Mesodermal cell (in vitro differentiated cells): ENCODE measurements around the gene PLAC1.

Experiments
- H3K27ac ChIP-seq: 2 replicates; pipeline ENCODE4 v1.7.0; 2013; ENCODE audit warnings: mild to moderate bottlenecking, low read depth, low read length, moderate library complexity; ENCODE audit not compliant: severe bottlenecking
- H3K36me3 ChIP-seq: 2 replicates; pipeline ENCODE4 v1.7.1; 2013; ENCODE audit warnings: mild to moderate bottlenecking, low read length, moderate library complexity; ENCODE audit not compliant: control insufficient read depth, insufficient read depth
- H3K4me1 ChIP-seq: one replicate; pipeline ENCODE4 v1.7.1; 2013; ENCODE audit warnings: mild to moderate bottlenecking, low read length; ENCODE audit not compliant: insufficient read depth, control insufficient read depth, poor library complexity, severe bottlenecking
- H3K4me3 ChIP-seq: 2 replicates; pipeline ENCODE4 v1.7.0; 2013; ENCODE audit warnings: low read length, control low read depth, mild to moderate bottlenecking; ENCODE audit not compliant: insufficient read depth, poor library complexity, severe bottlenecking; ENCODE audit errors: extremely low read depth
- H3K9me3 ChIP-seq: 2 replicates; pipeline ENCODE4 v1.7.1; 2013; ENCODE audit warnings: mild to moderate bottlenecking, low read length, moderate library complexity; ENCODE audit not compliant: control insufficient read depth
- WGBS, 2 experiments: methylation state at CpG; one replicate each; pipeline ENCODE4 v1.1.5; 2013; ENCODE audit warnings: missing lambda C conversion rate in 2 of 2; ENCODE audit not compliant: insufficient coverage in 2 of 2; 5-methylcytosine and 5-hydroxymethylcytosine counted together

PLAC1 gene

GRCh38 chrX:134670134-134670924 lies 12.1 kb upstream of the PLAC1 start:
- no peaks in the 10 kb centered on the region for H3K36me3 ChIP-seq
- no peaks in the 10 kb centered on the region for H3K9me3 ChIP-seq
- no peak overlapping the region for H3K4me3 ChIP-seq
- H3K27ac ChIP-seq, result peak overlapping the region; percentile 94
- no CpG with 5 or more reads among the region's 1 CpG for WGBS, 2 experiments
- peaks cover 25% of the 10 kb centered on the region for H3K4me1 ChIP-seq

- no peaks in the 10 kb centered on the region for H3K9me3 ChIP-seq
- no peaks in the 10 kb centered on the region for H3K36me3 ChIP-seq
- H3K27ac ChIP-seq, result peak overlapping the region; percentile 94
- no peak overlapping the region for H3K4me3 ChIP-seq
- peaks cover 25% of the 10 kb centered on the region for H3K4me1 ChIP-seq
- 84 to 86% methylated on average over 3 to 10 of the region's 14 CpGs for WGBS, 2 experiments
Observed at GRCh38 chrX:134669378-134670098, 11.3 kb upstream of the PLAC1 start.

GRCh38 chrX:134664202-134664601 lies 5.9 kb upstream of the PLAC1 start:
- Histone ChIP-seq H3K9me3 (no peaks in the 10 kb centered on the region), H3K27ac (no peak overlapping the region)
- 63% methylated on average over 1 of the region's 1 CpG; no CpG with 5 or more reads in 1 of the 2 experiments for WGBS, 2 experiments

GRCh38 chrX:134661295-134661694 lies 3.0 kb upstream of the PLAC1 start:
- no peaks in the 10 kb centered on the region for H3K36me3 ChIP-seq
- H3K4me3 ChIP-seq, result no peak overlapping the region
- WGBS, 2 experiments, result no CpG with 5 or more reads among the region's 4 CpGs
- H3K27ac ChIP-seq, result no peak overlapping the region
- no peaks in the 10 kb centered on the region for H3K9me3 ChIP-seq
- peaks cover 4% of the 10 kb centered on the region for H3K4me1 ChIP-seq

More at GRCh38 chrX:134664202-134664601, 5.9 kb upstream of the PLAC1 start:
- Histone ChIP-seq H3K36me3 (no peaks in the 10 kb centered on the region), H3K4me3 (no peak overlapping the region), H3K4me1 (peaks cover 3% of the 10 kb centered on the region)

- peaks cover 4% of the 10 kb centered on the region for H3K4me1 ChIP-seq
- no CpG with 5 or more reads among the region's 1 CpG for WGBS, 2 experiments
- H3K36me3 ChIP-seq, result no peaks in the 10 kb centered on the region
- no peak overlapping the region for H3K27ac ChIP-seq
- no peak overlapping the region for H3K4me3 ChIP-seq
- no peaks in the 10 kb centered on the region for H3K9me3 ChIP-seq
Observed at GRCh38 chrX:134660627-134661026, 2.4 kb upstream of the PLAC1 start.

- Histone ChIP-seq H3K9me3 (no peaks in the 10 kb centered on the region), H3K4me1 (peaks cover 4% of the 10 kb centered on the region), H3K36me3 (no peaks in the 10 kb centered on the region), H3K27ac (no peak overlapping the region), H3K4me3 (no peak overlapping the region)
- no CpG with 5 or more reads among the region's 1 CpG for WGBS, 2 experiments
Observed at GRCh38 chrX:134659761-134660160, 1.5 kb upstream of the PLAC1 start.

GRCh38 chrX:134658760-134659023 lies 421 bp upstream of the PLAC1 start:
- H3K4me1 ChIP-seq, result peaks cover 4% of the 10 kb centered on the region
- H3K9me3 ChIP-seq, result no peaks in the 10 kb centered on the region
- H3K36me3 ChIP-seq, result no peaks in the 10 kb centered on the region
- H3K27ac ChIP-seq, result no peak overlapping the region
- WGBS, 2 experiments, result no CpG with 5 or more reads among the region's 1 CpG
- H3K4me3 ChIP-seq, result no peak overlapping the region

- no CpG with 5 or more reads among the region's 3 CpGs for WGBS, 2 experiments
- Histone ChIP-seq H3K4me3 (no peak overlapping the region), H3K9me3 (no peaks in the 10 kb centered on the region)
Observed at GRCh38 chrX:134654398-134655012, 3.8 kb downstream of the PLAC1 start.

GRCh38 chrX:134653835-134654234 lies 4.4 kb downstream of the PLAC1 start:
- Histone ChIP-seq H3K9me3 (no peaks in the 10 kb centered on the region), H3K4me1 (peaks cover 7% of the 10 kb centered on the region), H3K4me3 (no peak overlapping the region), H3K27ac (no peak overlapping the region), H3K36me3 (no peaks in the 10 kb centered on the region)
- WGBS, 2 experiments, result 60% methylated on average over 1 of the region's 1 CpG; no CpG with 5 or more reads in 1 of the 2 experiments

More at GRCh38 chrX:134654398-134655012, 3.8 kb downstream of the PLAC1 start:
- no peak overlapping the region for H3K27ac ChIP-seq
- no peaks in the 10 kb centered on the region for H3K36me3 ChIP-seq
- H3K4me1 ChIP-seq, result peaks cover 7% of the 10 kb centered on the region

GRCh38 chrX:134650701-134651100 lies 7.6 kb downstream of the PLAC1 start:
- WGBS, 2 experiments, result 90 to 100% methylated on average over 2 to 5 of the region's 6 CpGs
- H3K36me3 ChIP-seq, result no peaks in the 10 kb centered on the region
- no peaks in the 10 kb centered on the region for H3K9me3 ChIP-seq
- no peak overlapping the region for H3K4me3 ChIP-seq
- no peak overlapping the region for H3K27ac ChIP-seq
- peaks cover 3% of the 10 kb centered on the region for H3K4me1 ChIP-seq
